Measurements from ENCODE around the gene HARBI1.

Gene HARBI1

GRCh38 chr11:46554213-46555147 is 62.5 kb downstream of the HARBI1 start:
- no peak for DNase-seq (ENCODE audit: low read depth, low spot score)

- DNase-seq (ENCODE audit: low read depth, low spot score), result no peak
Observed at GRCh38 chr11:46553814-46554212, 63.2 kb downstream of the HARBI1 start.
